MG63 (cell line): ENCODE measurements around the gene MED17. TPM values are rescaled to one million over a fixed set of nuclear protein-coding genes. Genes with fewer than 3 reads are reported as not detected.
"Not testable (repeated sequence)": the region's sequence is repeated elsewhere in the genome, so short reads cannot be mapped to it uniquely, and the experiment has no call there.

Source experiments
- DNase-seq: peaks from one replicate; pipeline ENCODE4 v3.0.0-alpha.2; 2020
- H3K27me3 ChIP-seq: fragments of 250-450 bp; sonication (Bioruptor Pico); 2 replicates; pipeline ENCODE4 v1.5.1; 2020; ENCODE audit warnings: mild to moderate bottlenecking, moderate library complexity
- H3K36me3 ChIP-seq: fragments of 250-450 bp; sonication (Bioruptor Pico); 2 replicates; pipeline ENCODE4 v1.5.1; 2020; ENCODE audit warnings: mild to moderate bottlenecking, moderate library complexity
- H3K4me3 ChIP-seq: fragments of 250-450 bp; sonication (Bioruptor Pico); 2 replicates; pipeline ENCODE4 v1.5.1; 2020; ENCODE audit warnings: mild to moderate bottlenecking, moderate library complexity
- H3K9me3 ChIP-seq: fragments of 250-450 bp; sonication (Bioruptor Pico); 2 replicates; pipeline ENCODE4 v1.5.1; 2020; ENCODE audit warnings: mild to moderate bottlenecking, moderate library complexity
- total RNA-seq: library from RNA; depleted of rRNA; stranded (reverse); fragments of >200 nt; shearing (Covaris generic); gene quantifications from 2 replicates; pipeline ENCODE4 v1.2.3, GENCODE V29; 2014; ENCODE audit warnings: low replicate concordance

MED17 gene
- total RNA-seq, 1 experiment from 2014 or later: 27.1 TPM

DNA sequence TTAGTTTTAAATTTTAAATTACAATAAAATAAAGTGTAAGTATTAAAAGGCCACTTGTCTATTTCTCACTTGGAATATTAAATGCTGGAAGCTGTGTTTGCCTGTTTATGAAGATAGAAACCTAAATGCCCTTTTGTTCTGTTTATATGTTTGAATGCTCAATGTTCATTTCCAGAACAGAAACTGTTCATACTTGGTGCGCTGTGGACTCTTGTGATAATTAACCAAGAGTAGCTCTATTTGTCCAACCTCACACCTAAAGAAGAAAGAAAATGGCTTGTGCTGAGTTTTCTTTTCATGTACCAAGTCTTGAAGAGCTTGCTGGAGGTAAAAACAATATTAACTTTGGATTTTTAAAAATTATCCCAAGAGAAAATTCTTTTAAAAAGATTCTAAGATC lies 37.0 kb upstream of the MED17 start:
- Histone ChIP-seq H3K9me3 (no peaks in the 10 kb centered on the region), H3K36me3 (no peaks in the 10 kb centered on the region; the same call in 1 of the 2 replicates), H3K4me3 (no peak overlapping the region), H3K27me3 (no peaks in the 10 kb centered on the region)
- no peak for DNase-seq

DNA sequence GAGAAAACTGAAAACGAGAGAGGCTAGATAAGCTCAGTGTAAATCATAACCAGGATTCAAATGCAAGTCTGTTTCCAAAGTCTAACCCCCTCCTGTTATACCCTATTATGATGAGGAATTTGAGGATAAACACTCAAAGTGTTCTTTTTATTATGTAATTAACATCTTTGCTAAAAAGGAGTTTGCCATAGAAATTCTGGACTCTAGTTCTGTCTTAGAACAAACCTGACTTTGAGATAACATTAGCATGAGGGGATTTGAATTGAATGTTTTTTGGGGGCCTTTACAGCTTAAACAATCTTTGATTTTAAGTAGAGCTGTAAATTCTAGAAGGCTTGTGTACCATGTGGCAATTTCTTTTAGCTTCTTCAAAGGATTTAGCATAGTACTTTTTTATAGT lies 33.1 kb upstream of the MED17 start:
- Histone ChIP-seq H3K9me3 (no peaks in the 10 kb centered on the region), H3K4me3 (no peak overlapping the region), H3K27me3 (no peaks in the 10 kb centered on the region), H3K36me3 (peaks cover 12% of the 10 kb centered on the region)
- no peak for DNase-seq

DNA sequence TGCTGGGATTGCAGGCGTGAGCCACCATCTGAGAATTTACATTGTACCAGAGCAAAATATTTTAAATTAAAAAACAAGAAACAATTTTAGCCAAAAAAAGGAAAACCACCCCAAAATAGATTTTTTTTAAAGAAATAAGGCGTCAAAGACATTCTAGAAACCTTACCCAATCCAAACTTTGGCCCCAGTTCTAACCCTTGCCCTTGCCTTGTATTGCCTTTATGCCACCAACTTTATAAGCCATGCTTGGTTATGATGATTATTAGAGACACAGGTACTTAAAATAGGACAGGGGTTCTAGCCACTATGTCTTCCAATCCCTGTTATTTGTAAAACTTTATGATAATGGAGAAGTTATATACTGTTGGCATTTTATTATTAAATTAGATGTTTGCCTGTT lies 30.8 kb upstream of the MED17 start:
- Histone ChIP-seq H3K4me3 (no peak overlapping the region), H3K9me3 (no peaks in the 10 kb centered on the region), H3K36me3 (peaks cover 14% of the 10 kb centered on the region), H3K27me3 (no peaks in the 10 kb centered on the region)
- DNase-seq: no peak

GRCh38 chr11:93756748-93757147 lies 27.3 kb upstream of the MED17 start:
- Histone ChIP-seq H3K9me3 (no peaks in the 10 kb centered on the region), H3K36me3 (peaks cover 23% of the 10 kb centered on the region), H3K4me3 (no peak overlapping the region), H3K27me3 (no peaks in the 10 kb centered on the region)
- no peak for DNase-seq

DNA sequence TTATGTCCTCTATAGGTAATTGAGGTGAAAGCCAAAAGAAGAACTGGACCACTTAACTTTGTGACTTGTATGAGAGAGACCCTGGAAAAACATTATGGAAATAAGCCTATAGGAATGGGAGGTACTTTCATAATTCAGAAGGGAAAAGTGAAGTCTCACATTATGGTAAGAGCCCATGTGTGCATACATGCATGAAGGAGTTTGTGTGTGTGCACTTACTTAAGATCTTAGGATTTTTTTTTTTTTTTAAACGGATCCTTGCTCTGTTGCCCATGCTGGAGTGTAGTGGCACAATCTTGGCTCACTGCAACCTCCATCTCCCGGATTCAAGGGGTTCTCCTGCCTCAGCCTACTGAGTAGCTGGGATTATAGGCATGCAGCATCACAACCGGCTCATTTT lies 26.8 kb upstream of the MED17 start:
- Histone ChIP-seq H3K36me3 (peaks cover 23% of the 10 kb centered on the region), H3K4me3 (no peak overlapping the region), H3K27me3 (no peaks in the 10 kb centered on the region), H3K9me3 (no peaks in the 10 kb centered on the region)
- no peak for DNase-seq

DNA sequence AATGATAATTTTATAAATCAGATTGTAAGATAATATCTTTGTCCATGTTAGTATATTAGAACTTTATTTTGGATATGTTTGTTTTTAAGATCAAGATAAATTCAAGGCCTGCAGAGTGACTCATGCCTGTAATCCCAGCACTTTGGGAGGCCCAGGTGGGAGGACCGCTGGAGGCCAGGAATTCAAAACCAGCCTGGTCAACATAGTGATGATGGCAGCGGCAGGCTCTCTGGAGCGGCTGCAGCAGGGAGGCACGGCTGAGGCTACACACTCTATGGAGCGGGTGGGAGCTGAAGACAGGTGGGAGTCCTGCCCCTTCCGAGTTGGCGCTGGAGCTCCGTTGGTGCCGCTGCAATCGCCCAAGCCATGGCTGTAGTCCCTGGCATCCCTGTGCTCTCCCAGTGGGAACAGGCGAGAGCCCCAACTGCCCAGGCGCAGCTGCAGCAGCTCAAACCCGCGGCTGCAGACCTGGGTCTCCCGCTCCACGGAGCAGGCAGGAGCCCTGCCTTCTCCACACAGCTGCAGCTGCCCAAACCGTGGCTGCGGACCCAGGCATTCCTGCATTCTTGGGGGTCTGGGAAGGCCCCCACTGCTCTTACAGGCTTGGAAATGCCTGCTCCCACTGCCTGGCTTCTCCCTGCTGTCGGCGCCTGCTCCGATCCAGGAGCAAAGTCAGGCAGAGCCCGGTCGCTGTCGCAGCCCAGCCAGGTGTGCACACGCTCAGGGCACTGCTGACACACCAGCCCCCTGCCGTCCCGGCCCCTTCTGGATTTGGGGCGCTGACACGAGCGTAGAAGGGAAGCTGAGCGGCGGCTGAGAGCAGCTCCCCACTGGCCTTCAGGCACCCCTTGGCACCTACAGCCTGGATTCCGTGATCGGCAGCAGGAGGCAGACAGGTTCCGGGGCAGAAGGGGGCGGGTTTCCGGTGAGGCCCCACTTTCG lies 25.9 kb upstream of the MED17 start:
- Histone ChIP-seq H3K9me3 (no peaks in the 10 kb centered on the region), H3K27me3 (no peaks in the 10 kb centered on the region), H3K36me3 (peaks cover 23% of the 10 kb centered on the region), H3K4me3 (no peak overlapping the region)
- DNase-seq: no peak

DNA sequence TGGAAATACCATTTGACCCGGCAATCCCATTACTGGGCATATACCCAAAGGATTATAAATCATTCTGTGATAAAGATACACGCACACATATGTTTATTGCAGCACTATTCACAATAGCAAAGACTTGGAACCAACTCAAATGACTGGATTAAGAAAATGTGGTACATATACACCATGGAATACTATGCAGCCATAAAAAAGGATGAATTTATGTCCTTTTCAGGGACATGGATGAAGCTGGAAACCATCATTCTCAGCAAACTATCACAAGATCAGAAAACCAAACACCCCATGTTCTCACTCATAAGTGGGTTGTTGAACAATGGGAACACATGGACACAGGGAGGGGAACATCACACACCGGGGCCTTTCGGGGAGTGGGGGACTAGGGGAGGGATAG lies 25.0 kb upstream of the MED17 start:
- not testable (repeated sequence) for DNase-seq, H3K4me3 ChIP-seq, H3K27me3 ChIP-seq, H3K9me3 ChIP-seq
- peaks cover 18% of the 10 kb centered on the region for H3K36me3 ChIP-seq

DNA sequence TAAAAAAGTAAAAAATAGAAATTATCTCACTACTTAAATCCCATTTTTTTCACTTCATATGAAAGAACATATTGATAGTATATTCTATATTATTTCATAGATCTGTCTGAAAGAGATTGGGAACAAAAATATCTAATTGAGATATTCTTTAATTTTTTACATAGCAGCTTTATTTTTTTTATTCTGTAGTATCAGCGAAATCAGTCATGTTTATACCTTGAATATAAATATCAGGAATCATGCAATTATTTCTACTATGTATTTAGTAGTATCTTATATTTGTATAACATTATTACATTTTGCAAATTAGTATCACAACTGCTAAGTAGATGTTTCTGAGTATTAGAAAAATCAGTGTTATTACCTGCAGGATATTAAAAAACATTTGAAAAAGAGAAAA lies 22.2 kb upstream of the MED17 start:
- no peaks in the 10 kb centered on the region for H3K27me3 ChIP-seq
- no peak overlapping the region for H3K4me3 ChIP-seq
- DNase-seq: no peak
- H3K9me3 ChIP-seq: no peaks in the 10 kb centered on the region
- H3K36me3 ChIP-seq: peaks cover 9% of the 10 kb centered on the region

GRCh38 chr11:93765551-93765950 lies 18.5 kb upstream of the MED17 start:
- peaks cover 2% of the 10 kb centered on the region; the same call in 1 of the 2 replicates for H3K36me3 ChIP-seq
- H3K9me3 ChIP-seq: no peaks in the 10 kb centered on the region
- H3K27me3 ChIP-seq: no peaks in the 10 kb centered on the region
- DNase-seq: no peak
- H3K4me3 ChIP-seq: no peak overlapping the region

DNA sequence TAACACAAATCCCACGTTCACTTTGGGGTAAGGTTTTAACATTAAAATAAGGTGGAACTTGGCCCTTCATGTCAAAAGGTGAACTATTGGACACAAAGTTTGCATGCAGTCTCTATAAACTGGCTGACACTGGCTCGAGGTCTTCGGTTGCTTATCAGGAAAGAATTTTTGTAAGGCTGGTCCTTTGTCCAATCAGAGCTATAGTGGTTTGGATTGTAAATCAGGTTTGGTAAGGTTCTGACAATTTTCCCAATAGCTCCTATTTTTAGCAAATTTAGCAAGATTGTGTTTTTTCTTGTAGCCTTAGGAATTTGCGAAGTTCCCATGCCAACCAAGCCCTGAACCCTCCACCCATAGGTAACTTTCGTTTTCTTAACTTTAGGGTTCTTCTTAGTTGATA lies 17.6 kb upstream of the MED17 start:
- H3K9me3 ChIP-seq: no peaks in the 10 kb centered on the region
- no peak for DNase-seq
- no peak overlapping the region for H3K4me3 ChIP-seq
- no peaks in the 10 kb centered on the region for H3K27me3 ChIP-seq
- H3K36me3 ChIP-seq: no peaks in the 10 kb centered on the region

DNA sequence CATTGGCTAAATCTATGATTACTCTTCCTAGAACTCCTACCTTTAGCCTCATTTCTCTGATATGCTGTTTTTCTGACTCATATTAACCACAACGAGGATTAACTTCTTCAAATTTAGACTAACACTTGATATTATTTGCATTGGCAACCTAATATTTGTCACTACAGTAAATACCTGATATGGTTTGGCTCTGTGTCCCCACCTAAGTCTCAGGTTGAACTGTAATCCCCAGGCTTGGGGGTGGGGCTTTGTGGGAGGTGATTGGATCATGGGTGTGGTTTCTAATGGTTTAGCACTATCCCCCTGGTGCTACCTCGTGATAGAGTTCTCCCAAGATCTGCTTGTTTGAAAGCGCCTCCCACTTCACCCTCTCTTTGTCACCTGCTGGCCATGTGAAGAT lies 17.1 kb upstream of the MED17 start:
- no peak for DNase-seq
- Histone ChIP-seq H3K4me3 (no peak overlapping the region), H3K9me3 (no peaks in the 10 kb centered on the region), H3K27me3 (no peaks in the 10 kb centered on the region), H3K36me3 (no peaks in the 10 kb centered on the region)

DNA sequence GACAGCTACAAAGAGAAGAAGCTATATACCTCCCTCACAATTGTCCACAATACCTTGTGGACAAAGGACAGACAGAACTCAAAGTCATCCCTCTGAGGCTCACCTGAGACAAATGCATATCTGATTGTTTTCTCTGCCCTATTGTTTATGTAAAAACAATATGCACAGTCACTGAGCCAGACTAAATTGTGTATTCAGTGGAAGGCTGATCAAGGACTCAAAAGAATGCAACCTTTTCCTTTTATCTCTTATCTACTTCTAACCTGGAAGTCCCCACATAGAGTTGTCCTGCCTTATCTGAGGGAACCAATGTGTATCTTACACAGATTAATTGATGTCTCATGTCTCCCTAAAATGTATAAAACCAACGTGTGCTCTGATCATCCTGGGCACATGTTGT lies 13.9 kb upstream of the MED17 start:
- no peaks in the 10 kb centered on the region for H3K36me3 ChIP-seq
- no peaks in the 10 kb centered on the region for H3K9me3 ChIP-seq
- no peak for DNase-seq
- no peak overlapping the region for H3K4me3 ChIP-seq
- H3K27me3 ChIP-seq: no peaks in the 10 kb centered on the region

DNA sequence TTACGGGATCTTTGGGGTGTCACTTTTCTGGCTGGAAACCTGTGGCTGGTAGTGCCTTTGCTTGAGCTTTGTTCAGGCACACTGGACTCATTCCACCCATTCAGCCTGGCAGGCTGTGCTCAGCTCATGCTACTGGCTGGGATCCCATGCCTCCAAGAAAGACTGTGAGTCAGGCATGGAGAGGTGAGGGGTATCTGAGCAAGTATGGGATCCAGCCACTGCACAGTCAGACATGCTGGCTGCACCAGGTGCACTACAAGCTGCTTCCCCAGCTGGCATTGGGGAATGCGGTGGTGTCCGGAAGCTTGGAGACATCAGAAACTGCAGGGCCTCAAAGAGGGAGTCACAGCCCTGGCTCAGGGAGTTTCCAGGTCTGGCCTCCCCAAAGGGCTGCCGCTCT lies 12.0 kb upstream of the MED17 start:
- Histone ChIP-seq H3K9me3 (no peaks in the 10 kb centered on the region), H3K4me3 (no peak overlapping the region), H3K36me3 (no peaks in the 10 kb centered on the region), H3K27me3 (no peaks in the 10 kb centered on the region)
- DNase-seq: peak; percentile 20

- Histone ChIP-seq H3K27me3 (no peaks in the 10 kb centered on the region), H3K4me3 (no peak overlapping the region), H3K36me3 (no peaks in the 10 kb centered on the region), H3K9me3 (no peaks in the 10 kb centered on the region)
- DNase-seq: no peak
Measured at GRCh38 chr11:93773045-93773477, 11.0 kb upstream of the MED17 start.

- H3K36me3 ChIP-seq: no peaks in the 10 kb centered on the region
- DNase-seq: no peak
- H3K9me3 ChIP-seq: no peaks in the 10 kb centered on the region
- H3K4me3 ChIP-seq: no peak overlapping the region
- no peaks in the 10 kb centered on the region for H3K27me3 ChIP-seq
Measured at GRCh38 chr11:93773601-93774200, 10.4 kb upstream of the MED17 start.

GRCh38 chr11:93774560-93774959 lies 9.5 kb upstream of the MED17 start:
- not testable (repeated sequence) for H3K27me3 ChIP-seq, H3K9me3 ChIP-seq, DNase-seq, H3K4me3 ChIP-seq, H3K36me3 ChIP-seq

GRCh38 chr11:93775289-93775688 lies 8.8 kb upstream of the MED17 start:
- Histone ChIP-seq H3K9me3 (no peaks in the 10 kb centered on the region), H3K27me3 (no peaks in the 10 kb centered on the region), H3K4me3 (no peak overlapping the region), H3K36me3 (no peaks in the 10 kb centered on the region)
- DNase-seq: no peak

DNA sequence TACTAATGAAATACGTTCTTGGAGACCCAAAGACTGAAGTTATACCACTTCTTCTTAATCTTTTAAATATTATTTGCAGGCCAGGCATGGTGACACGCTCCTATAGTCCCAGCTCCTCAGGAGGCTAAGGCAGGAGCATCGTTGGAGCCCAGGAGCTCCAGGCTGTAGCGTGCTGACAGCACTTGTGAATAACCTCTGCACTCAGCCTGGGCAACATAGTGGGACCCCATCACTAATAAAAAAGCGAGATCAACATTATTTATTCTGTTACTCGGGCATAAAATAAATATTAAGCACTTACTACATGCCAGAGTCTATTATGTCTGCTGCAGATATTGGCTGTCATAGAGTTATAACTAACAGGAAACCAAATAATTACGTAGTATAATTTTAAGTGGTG lies 720 bp upstream of the MED17 start:
- Histone ChIP-seq H3K36me3 (peaks cover 12% of the 10 kb centered on the region), H3K27me3 (no peaks in the 10 kb centered on the region), H3K4me3 (peak overlapping the region; percentile 72), H3K9me3 (no peaks in the 10 kb centered on the region)
- DNase-seq: no peak
